PC-3 (cell line): ENCODE measurements around the gene CASS4. TPM values are rescaled to one million over a fixed set of nuclear protein-coding genes. Genes with fewer than 3 reads are reported as not detected.
"Not testable (repeated sequence)": the region's sequence is repeated elsewhere in the genome, so short reads cannot be mapped to it uniquely, and the experiment has no call there.

Experiments used
- ATAC-seq: fragments of 200-7000 bp; cut with Tn5 transposase; 2 replicates; pipeline ENCODE4 v1.9.1; 2020; ENCODE audit warnings: mild to moderate bottlenecking, moderate library complexity
- BruUV-seq: library from RNA; stranded (reverse); fragments of 400-500 nt; replicated peaks from 2 replicates; lab custom pipeline; 2021; lab: Mats Ljungman, UMichigan
- CTCF ChIA-PET: fragments of 300-600 bp; sonication (Branson Sonifier 250); formaldehyde crosslinking; loops from one replicate; lab custom pipeline; 2022; ENCODE audit warnings: antibody characterized with exemption; lab: Charles Lee
- POLR2A ChIA-PET: fragments of 300-600 bp; sonication (Branson Sonifier 250); formaldehyde crosslinking; loops from one replicate; lab custom pipeline; 2022; ENCODE audit warnings: antibody characterized with exemption; ENCODE audit not compliant: unreplicated experiment; lab: Charles Lee
- DNase-seq: peaks from one replicate; pipeline ENCODE4 v3.0.0-alpha.2; 2015
- H2AFZ ChIP-seq: fragments of 300-600 bp; sonication (generic); 2 replicates; pipeline ENCODE4 v1.6.0; 2016; ENCODE audit warnings: antibody characterized with exemption, low read length
- H3F3A ChIP-seq: fragments of 300-600 bp; sonication (generic); one replicate; pipeline ENCODE4 v1.6.0; 2017; ENCODE audit warnings: antibody characterized with exemption, low read length, control low read depth, mild to moderate bottlenecking; ENCODE audit not compliant: unreplicated experiment
- H3K27ac ChIP-seq: fragments of 300-600 bp; sonication (generic); 2 replicates; pipeline ENCODE4 v1.5.1; 2016; ENCODE audit warnings: mild to moderate bottlenecking, low read length
- H3K27me3 ChIP-seq: fragments of 300-600 bp; sonication (generic); 2 replicates; pipeline ENCODE4 v1.6.1; 2016; ENCODE audit warnings: low read length, mixed read lengths
- H3K36me3 ChIP-seq: fragments of 300-600 bp; sonication (generic); 2 replicates; pipeline ENCODE4 v1.6.1; 2016; ENCODE audit warnings: low read depth, mixed run types, low read length, mixed read lengths
- H3K4me1 ChIP-seq: fragments of 300-600 bp; sonication (generic); 2 replicates; pipeline ENCODE4 v1.5.1; 2016; ENCODE audit warnings: low read length; ENCODE audit not compliant: insufficient read depth
- H3K4me2 ChIP-seq: fragments of 300-600 bp; sonication (generic); 2 replicates; pipeline ENCODE4 v1.6.0; 2016; ENCODE audit warnings: low read length
- H3K4me3 ChIP-seq: fragments of 300-600 bp; sonication (generic); 2 replicates; pipeline ENCODE4 v1.5.1; 2016; ENCODE audit warnings: mild to moderate bottlenecking, low read length, mixed read lengths
- H3K79me2 ChIP-seq: fragments of 300-600 bp; sonication (generic); 2 replicates; pipeline ENCODE4 v1.6.1; 2017; ENCODE audit warnings: low read length, mixed read lengths
- H3K9ac ChIP-seq: fragments of 300-600 bp; sonication (generic); 2 replicates; pipeline ENCODE4 v1.6.0; 2016; ENCODE audit warnings: mild to moderate bottlenecking, low read length
- H3K9me2 ChIP-seq: fragments of 300-600 bp; sonication (generic); replicated peaks from 2 replicates; pipeline ENCODE4 v1.6.1; 2016; ENCODE audit warnings: mixed run types, low read length, mixed read lengths
- H3K9me3 ChIP-seq: fragments of 300-600 bp; sonication (generic); 2 replicates; pipeline ENCODE4 v1.6.1; 2016; ENCODE audit warnings: low read length, mixed read lengths
- H4K20me1 ChIP-seq: fragments of 300-600 bp; sonication (generic); 2 replicates; pipeline ENCODE4 v1.6.1; 2016; ENCODE audit warnings: low read length, mixed read lengths
- CTCF ChIP-seq: fragments of 300-600 bp; sonication (generic); conservative IDR thresholded peaks from 2 replicates; pipeline ENCODE4 v1.5.1; 2017; ENCODE audit warnings: antibody characterized with exemption, low read depth, mild to moderate bottlenecking, low read length
- EZH2 ChIP-seq: fragments of 300-600 bp; sonication (generic); IDR thresholded peaks from one replicate; pipeline ENCODE4 v1.6.1; 2017; ENCODE audit warnings: antibody characterized with exemption, mild to moderate bottlenecking, low read length; ENCODE audit not compliant: unreplicated experiment
- EZH2phosphoT487 ChIP-seq: fragments of 300-600 bp; sonication (generic); IDR thresholded peaks from 2 replicates; pipeline ENCODE4 v1.6.1; 2018; ENCODE audit warnings: mild to moderate bottlenecking, antibody characterized with exemption, low read length, borderline replicate concordance
- intact Hi-C: fragments of 100-400 bp; cut with micrococcal nuclease; formaldehyde crosslinking; loops from 2 replicates; pipeline ENCODE4 v1.9.0; 2023
- total RNA-seq: library from RNA; depleted of rRNA; stranded (reverse); fragments of >200 nt; gene quantifications from 2 replicates; pipeline ENCODE4 v1.2.3, GENCODE V29; 2014

CASS4 gene
- total RNA-seq, 1 experiment from 2014 or later: 0.04 TPM

GRCh38 chr20:56409956-56410355 lies 2.1 kb upstream of the CASS4 start:
- Histone ChIP-seq H3K27me3 (no peaks in the 10 kb centered on the region), H3K4me2 (no peak overlapping the region), H2AFZ (no peak overlapping the region), H3K9ac (no peak overlapping the region), H3K4me1 (0 out of 2 replicates have a peak, but pooled peaks cover 4% of the 10 kb centered on the region), H3K27ac (no peak overlapping the region), H3K36me3 (peaks cover 24% of the 10 kb centered on the region), H3K4me3 (no peak overlapping the region), H3K79me2 (no peaks in the 10 kb centered on the region), H3K9me2 (no peaks in the 10 kb centered on the region), H3F3A (no peaks in the 10 kb centered on the region), H4K20me1 (no peaks in the 10 kb centered on the region), H3K9me3 (no peaks in the 10 kb centered on the region)
- POLR2A ChIA-PET: no interaction called here
- TF ChIP-seq CTCF (no peak), EZH2 (no peak), EZH2phosphoT487 (no peak)
- BruUV-seq: no TSS peak
- ATAC-seq (no peak), DNase-seq (no peak)
- CTCF ChIA-PET: no interaction called here
- intact Hi-C loops: no loop called here

DNA sequence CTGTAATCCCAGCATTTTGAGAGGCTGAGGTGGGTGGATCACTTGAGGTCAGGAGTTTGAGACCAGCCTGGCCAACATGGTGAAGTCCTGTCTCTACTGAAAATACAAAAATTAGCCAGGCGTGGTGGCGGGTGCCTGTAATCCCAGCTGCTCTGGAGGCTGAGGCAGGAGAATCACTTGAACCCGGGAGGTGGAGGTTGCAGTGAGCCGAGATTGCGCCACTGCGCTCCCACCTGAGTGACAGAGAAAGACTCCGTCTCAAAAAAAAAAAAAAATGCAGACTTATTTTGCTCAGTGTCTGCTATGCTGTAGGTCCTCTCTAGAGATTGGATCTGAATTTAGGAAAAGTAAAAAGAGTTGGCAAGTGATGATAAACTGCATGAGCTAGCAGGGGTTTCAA lies 773 bp upstream of the CASS4 start:
- H4K20me1 ChIP-seq, POLR2A ChIA-PET, H3K27ac ChIP-seq, H3K9me2 ChIP-seq, H3F3A ChIP-seq, H2AFZ ChIP-seq, H3K9me3 ChIP-seq, H3K4me3 ChIP-seq, H3K79me2 ChIP-seq, CTCF ChIA-PET, H3K9ac ChIP-seq, BruUV-seq, H3K4me2 ChIP-seq, ATAC-seq, H3K27me3 ChIP-seq, DNase-seq, intact Hi-C loops, H3K4me1 ChIP-seq: not testable (repeated sequence)
- peaks cover 15% of the 10 kb centered on the region for H3K36me3 ChIP-seq

- no peaks in the 10 kb centered on the region for H3K9me3 ChIP-seq
- H3K4me2 ChIP-seq: peak overlapping the region; percentile 20; the same call in 1 of the 2 replicates
- DNase-seq (no peak), ATAC-seq (no peak)
- H3K79me2 ChIP-seq: no peaks in the 10 kb centered on the region
- no peak overlapping the region for H3K9ac ChIP-seq
- H3K4me1 ChIP-seq: 0 out of 2 replicates have a peak, but pooled peaks cover 4% of the 10 kb centered on the region
- CTCF ChIA-PET: no interaction called here
- POLR2A ChIA-PET: interaction anchor here (0.6 kb wide), 1 partner anchor 57 kb away, joined by 6 read pairs; no protein-coding TSS in a partner anchor
- no peak overlapping the region for H3K27ac ChIP-seq
- intact Hi-C loops: no loop called here
- no peaks in the 10 kb centered on the region for H3F3A ChIP-seq
- no peaks in the 10 kb centered on the region for H4K20me1 ChIP-seq
- TF ChIP-seq EZH2 (no peak), EZH2phosphoT487 (no peak), CTCF (no peak)
- no TSS peak for BruUV-seq
- H3K27me3 ChIP-seq: no peaks in the 10 kb centered on the region
- H3K36me3 ChIP-seq: peaks cover 6% of the 10 kb centered on the region
- 0 out of 2 replicates have a peak overlapping the region, but pooled peaks have one; percentile 20 for H2AFZ ChIP-seq
- H3K4me3 ChIP-seq: no peak overlapping the region
- H3K9me2 ChIP-seq: no peaks in the 10 kb centered on the region
Measured at GRCh38 chr20:56412473-56412790, 372 bp downstream of the CASS4 start.
